Transverse colon (tissue), 4 donors: ENCODE measurements around the gene NUTM2D. TPM values are rescaled to one million over a fixed set of nuclear protein-coding genes. Genes with fewer than 3 reads are reported as not detected.
"Not testable (repeated sequence)": the region's sequence is repeated elsewhere in the genome, so short reads cannot be mapped to it uniquely, and the experiment has no call there.

Experiments
- DNase-seq: peaks from one replicate; pipeline ENCODE4 v3.0.0-alpha.2; 2019
- H3K27ac ChIP-seq, 4 donors: fragments of 200-600 bp; sonication (generic); 2 replicates each; pipeline ENCODE4 v1.5.1; 2016 to 2018; ENCODE audit warnings: inconsistent platforms in 4 of 4
- H3K27me3 ChIP-seq: fragments of 200-600 bp; sonication (generic); 2 replicates; pipeline ENCODE4 v1.5.1; 2017; ENCODE audit warnings: inconsistent platforms
- H3K36me3 ChIP-seq, 4 donors: fragments of 200-600 bp; sonication (generic); 2 replicates each; pipeline ENCODE4 v1.5.1; 2017 to 2019; ENCODE audit warnings: inconsistent platforms in 4 of 4
- H3K4me1 ChIP-seq, 4 donors: fragments of 200-600 bp; sonication (generic); 2 replicates each; pipeline ENCODE4 v1.5.1; 2017 to 2020; ENCODE audit warnings: inconsistent platforms in 4 of 4
- H3K4me3 ChIP-seq, 4 donors: fragments of 200-600 bp; sonication (generic); 1 replicate in 1 of 4; 2 replicates in 3 of 4; pipeline versions ENCODE4 v1.5.1 to v1.6.1; 2017 to 2019; ENCODE audit warnings: inconsistent platforms in 4 of 4
- H3K9me3 ChIP-seq, 2 donors: fragments of 200-600 bp; sonication (generic); 2 replicates each; pipeline ENCODE4 v1.5.1; 2017 to 2019; ENCODE audit warnings: inconsistent platforms in 2 of 2
- WGBS, 2 donors: methylation state at CpG; one replicate each; pipeline ENCODE4 v1.1.5; 2018; ENCODE audit warnings: low coverage in 1 of 2; 5-methylcytosine and 5-hydroxymethylcytosine counted together
- in situ Hi-C, 4 donors: fragments of 200-750 bp; cut with MboI; loops; one replicate each; pipeline versions ENCODE4 v1.15.0 to v1.15.1; 2017; ENCODE audit warnings: low sequenced_read_pairs in 3 of 4, low pct_ligation_motif_present in 1 of 4, low pct_unique_long_range_greater_than_20kb in 1 of 4
- intact Hi-C: fragments of 100-400 bp; cut with DNase I; formaldehyde crosslinking; loops from one replicate; pipeline ENCODE4 v1.15.1; 2023; ENCODE audit warnings: low total_unique reads
- total RNA-seq, 4 donors: library from RNA; depleted of rRNA; stranded (reverse); fragments of >200 nt; gene quantifications; one replicate each; pipeline ENCODE4 v1.1.0, GENCODE V29; 2016

The NUTM2D gene
- total RNA-seq, result 10 to 100 TPM in 1 of 4 donors, 1 to 10 TPM in 3; 4.0 to 49.0 (median 4.6) TPM

DNA sequence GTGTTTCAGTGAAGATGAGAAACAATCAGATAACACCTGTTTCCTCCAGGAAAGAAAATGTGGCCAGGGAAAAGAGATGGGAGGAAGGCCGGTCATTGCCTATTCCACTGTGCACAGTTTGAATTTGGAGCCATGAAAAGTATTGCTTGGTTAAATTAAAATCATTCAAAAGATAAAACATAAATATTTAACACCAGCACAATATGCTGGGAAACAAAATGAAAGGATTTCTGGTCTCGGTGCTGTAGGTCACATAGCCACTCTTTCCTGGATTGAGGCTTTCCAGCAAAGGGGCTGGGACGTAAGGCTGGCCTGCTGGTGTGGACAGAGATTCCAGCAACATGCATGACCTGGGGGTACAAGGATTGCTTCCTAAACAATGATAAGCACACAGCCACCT, at the start of gene NUTM2D:
Gene NUTM2D, plus strand, starts transcription at position 301 of the 400 bp plus-strand sequence. CDS start 522 bp downstream, outside the sequence.
- no CpG with 5 or more reads among the region's 3 CpGs for WGBS, 2 donors
- intact Hi-C loops, in situ Hi-C loops: not testable (repeated sequence)

GRCh38 chr10:87308702-87309101, 48.8 kb upstream of the NUTM2D start:
- H3K9me3 ChIP-seq, H3K27me3 ChIP-seq, H3K4me1 ChIP-seq, DNase-seq, H3K27ac ChIP-seq, H3K4me3 ChIP-seq, intact Hi-C loops, in situ Hi-C loops, H3K36me3 ChIP-seq: not testable (repeated sequence)
- WGBS, 2 donors, result 70% methylated on average over 1 of the region's 1 CpG; no CpG with 5 or more reads in 1 of the 2 donors

More for the DNA sequence above, at the start of gene NUTM2D:
- H3K27me3 ChIP-seq, H3K4me1 ChIP-seq, H3K36me3 ChIP-seq, H3K27ac ChIP-seq, H3K9me3 ChIP-seq, DNase-seq, H3K4me3 ChIP-seq: not testable (repeated sequence)

GRCh38 chr10:87309657-87310056, 47.9 kb upstream of the NUTM2D start:
- H3K4me1 ChIP-seq, in situ Hi-C loops, intact Hi-C loops, H3K9me3 ChIP-seq, DNase-seq, H3K36me3 ChIP-seq, H3K27ac ChIP-seq, H3K27me3 ChIP-seq, H3K4me3 ChIP-seq: not testable (repeated sequence)

DNA sequence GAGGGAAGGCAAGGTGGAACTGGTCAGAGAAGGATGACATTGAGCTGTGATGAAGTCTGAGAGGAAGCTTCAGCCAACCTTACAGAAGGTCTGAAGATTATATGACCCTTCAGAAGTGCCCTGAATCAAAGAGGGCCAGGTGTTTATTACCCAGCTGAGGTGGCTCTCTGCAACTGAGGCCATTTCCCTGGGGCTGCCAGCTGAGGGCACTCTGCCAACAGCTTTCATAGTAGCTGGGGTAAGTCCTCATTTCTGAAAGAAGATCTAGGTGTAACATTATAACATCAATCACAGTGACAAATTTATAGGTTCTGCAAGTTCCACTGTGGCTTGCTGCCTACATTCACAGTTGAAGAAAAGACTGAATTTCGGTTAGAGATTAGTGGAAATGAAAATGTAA, 46.0 kb upstream of the NUTM2D start:
- DNase-seq, H3K27ac ChIP-seq, H3K4me3 ChIP-seq, H3K9me3 ChIP-seq, H3K36me3 ChIP-seq, intact Hi-C loops, H3K4me1 ChIP-seq, H3K27me3 ChIP-seq, in situ Hi-C loops: not testable (repeated sequence)
- 56% methylated on average over 1 of the region's 1 CpG; no CpG with 5 or more reads in 1 of the 2 donors for WGBS, 2 donors

GRCh38 chr10:87313649-87314359, 43.7 kb upstream of the NUTM2D start:
- WGBS, 2 donors, result 67 to 70% methylated on average over 3 of the region's 3 CpGs
- H3K27ac ChIP-seq, DNase-seq, H3K4me1 ChIP-seq, H3K9me3 ChIP-seq, intact Hi-C loops, in situ Hi-C loops, H3K27me3 ChIP-seq, H3K36me3 ChIP-seq, H3K4me3 ChIP-seq: not testable (repeated sequence)

DNA sequence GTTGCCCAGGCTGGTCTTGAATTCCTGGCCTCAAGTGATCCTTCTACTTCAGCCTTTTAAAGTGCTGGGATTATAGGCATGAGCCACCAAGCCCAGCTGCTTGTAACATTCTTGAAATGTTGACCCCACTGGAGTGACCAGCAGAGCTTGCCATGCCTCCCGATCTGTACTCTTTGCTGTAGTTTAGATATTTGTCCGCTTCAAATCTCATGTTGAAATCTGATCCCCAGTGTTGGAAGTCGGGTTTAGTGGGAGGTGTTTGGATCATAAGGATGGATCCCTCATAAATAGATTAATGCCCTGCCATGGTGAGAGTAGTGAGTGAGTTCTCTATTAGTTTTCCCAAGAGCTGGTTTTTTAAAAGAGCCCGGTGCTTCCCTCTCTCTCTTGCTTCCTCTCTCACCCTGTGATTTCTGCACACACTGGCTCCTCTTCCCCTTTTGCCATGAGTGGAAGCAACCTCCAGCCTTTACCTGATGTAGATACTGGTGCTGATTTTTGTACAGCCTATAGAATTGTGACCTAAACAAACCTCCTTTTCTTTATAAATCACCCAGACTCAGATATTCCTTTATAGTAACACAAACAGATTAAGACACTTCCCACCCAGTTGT, 43.1 kb upstream of the NUTM2D start:
- H3K9me3 ChIP-seq, H3K27me3 ChIP-seq, H3K4me3 ChIP-seq, H3K4me1 ChIP-seq, DNase-seq, H3K27ac ChIP-seq, intact Hi-C loops, H3K36me3 ChIP-seq, in situ Hi-C loops: not testable (repeated sequence)
- WGBS, 2 donors, result 65% methylated on average over 3 of the region's 4 CpGs; no CpG with 5 or more reads in 1 of the 2 donors

DNA sequence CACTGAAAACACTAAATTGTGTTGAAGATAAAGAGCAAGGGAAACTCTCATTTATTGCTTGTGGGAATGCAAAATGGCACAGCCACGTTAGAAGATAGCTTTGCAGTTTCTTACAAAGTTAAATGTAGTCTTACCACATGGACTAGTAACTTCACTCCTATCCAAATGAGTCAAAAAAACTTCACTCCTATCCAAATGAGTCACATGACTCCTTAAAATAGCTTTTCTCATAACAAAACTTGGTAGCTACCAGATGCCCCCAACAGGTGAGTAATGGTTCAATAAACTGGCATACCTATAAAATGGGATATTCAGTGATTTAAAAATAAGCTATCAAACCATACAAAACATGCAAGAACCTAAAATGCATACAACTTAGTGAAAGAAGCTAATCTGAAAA, 36.0 kb upstream of the NUTM2D start:
- H3K4me1 ChIP-seq, intact Hi-C loops, H3K4me3 ChIP-seq, H3K9me3 ChIP-seq, H3K36me3 ChIP-seq, DNase-seq, H3K27ac ChIP-seq, in situ Hi-C loops, H3K27me3 ChIP-seq: not testable (repeated sequence)
- WGBS, 2 donors, result 76% methylated on average over 1 of the region's 1 CpG; no CpG with 5 or more reads in 1 of the 2 donors

DNA sequence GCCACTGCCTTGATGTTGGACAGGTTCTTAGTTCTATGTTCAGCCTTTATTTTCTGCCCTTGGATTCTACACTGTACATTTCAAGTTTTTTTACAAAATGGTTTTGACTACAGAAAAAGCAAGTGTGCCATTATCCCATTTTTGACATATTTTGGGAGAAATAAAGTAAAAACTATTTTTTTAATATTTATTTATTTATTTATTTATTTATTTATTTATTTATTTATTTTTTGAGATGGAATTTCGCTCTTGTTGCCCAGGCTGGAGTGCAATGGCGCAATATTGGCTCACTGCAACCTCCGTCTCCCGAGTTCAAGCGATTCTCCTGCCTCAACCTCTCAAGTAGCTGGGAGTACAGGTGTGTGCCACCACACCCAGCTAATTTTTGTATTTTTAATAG, 33.0 kb upstream of the NUTM2D start:
- intact Hi-C loops, H3K4me1 ChIP-seq, DNase-seq, H3K36me3 ChIP-seq, H3K27ac ChIP-seq, in situ Hi-C loops, H3K9me3 ChIP-seq, H3K27me3 ChIP-seq, H3K4me3 ChIP-seq: not testable (repeated sequence)
- WGBS, 2 donors, result 96% methylated on average over 5 of the region's 5 CpGs; no CpG with 5 or more reads in 1 of the 2 donors

GRCh38 chr10:87327958-87328357, 29.6 kb upstream of the NUTM2D start:
- H3K9me3 ChIP-seq, H3K4me1 ChIP-seq, DNase-seq, H3K4me3 ChIP-seq, in situ Hi-C loops, H3K36me3 ChIP-seq, H3K27me3 ChIP-seq, H3K27ac ChIP-seq, intact Hi-C loops: not testable (repeated sequence)
- 97 to 100% methylated on average over 1 of the region's 1 CpG for whole genome bisulfite sequencing, 2 donors

DNA sequence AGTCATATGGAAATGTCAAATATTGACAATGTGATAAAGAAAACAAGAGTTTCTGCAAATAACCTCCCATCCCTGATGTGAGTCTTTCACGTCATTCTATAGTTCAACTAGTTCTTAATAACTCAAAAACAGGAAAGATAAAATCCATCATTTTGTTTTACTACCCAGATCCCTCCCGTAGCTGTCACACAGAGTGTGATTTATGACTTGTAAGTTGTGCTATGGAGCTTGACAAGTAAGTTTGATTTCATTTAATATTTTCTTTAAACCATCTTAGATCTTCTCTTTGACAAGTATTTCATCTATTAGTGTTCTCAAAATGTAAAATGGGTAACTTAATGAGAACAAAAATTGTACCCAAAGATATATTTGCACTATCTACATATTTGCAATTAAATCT, 28.4 kb upstream of the NUTM2D start:
- H3K27me3 ChIP-seq, H3K4me3 ChIP-seq, DNase-seq, in situ Hi-C loops, H3K4me1 ChIP-seq, intact Hi-C loops, H3K36me3 ChIP-seq, H3K27ac ChIP-seq, H3K9me3 ChIP-seq: not testable (repeated sequence)
- 82 to 83% methylated on average over 2 of the region's 2 CpGs for WGBS, 2 donors

DNA sequence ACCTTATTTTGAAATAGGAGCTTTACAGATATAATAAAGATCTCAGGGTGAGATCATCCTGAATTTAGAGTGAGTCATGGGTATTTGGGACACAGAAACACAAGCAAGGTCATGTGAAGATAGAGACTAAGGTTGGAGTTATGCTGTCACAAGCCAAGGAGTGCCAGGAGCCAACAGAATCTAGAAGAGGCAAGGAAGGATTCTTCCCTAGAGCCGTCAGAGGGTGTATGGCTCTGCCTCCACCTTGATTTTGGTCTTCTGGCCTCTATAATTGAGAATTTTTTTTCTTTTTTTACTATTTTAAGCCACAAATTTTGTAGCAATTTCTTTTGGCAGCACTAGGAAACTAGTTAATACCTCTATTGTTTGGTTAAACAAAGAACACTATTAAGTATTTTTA, 24.9 kb upstream of the NUTM2D start:
- H3K4me3 ChIP-seq, in situ Hi-C loops, H3K4me1 ChIP-seq, DNase-seq, H3K27me3 ChIP-seq, H3K9me3 ChIP-seq, intact Hi-C loops, H3K27ac ChIP-seq, H3K36me3 ChIP-seq: not testable (repeated sequence)
- 88 to 100% methylated on average over 1 of the region's 1 CpG for WGBS, 2 donors
